SK-N-SH (cell line): ENCODE data around the gene TMEM140. TPM values are rescaled to one million over a fixed set of nuclear protein-coding genes. Genes with fewer than 3 reads are reported as not detected.

ENCODE experiments used
- CTCF ChIA-PET: fragments of 300-600, 350-600 bp; formaldehyde crosslinking; extraction: SDS; loops from one replicate; lab custom pipeline; 2021; lab: Yijun Ruan, JAX
- POLR2A ChIA-PET: fragments of 350-600 bp; sonication (Branson Sonifier 250); formaldehyde crosslinking; extraction: SDS; loops from one replicate; lab custom pipeline; 2020; ENCODE audit warnings: antibody characterized with exemption, inconsistent platforms; lab: Yijun Ruan, JAX
- DNase-seq: peaks from one replicate; pipeline ENCODE4 v3.0.0; 2012
- H2AFZ ChIP-seq: fragments of 200-600 bp; sonication (generic); 2 replicates; pipeline ENCODE4 v1.8.1; 2016; ENCODE audit warnings: antibody characterized with exemption, mild to moderate bottlenecking, low read depth
- H3F3A ChIP-seq: fragments of 200-600 bp; sonication (generic); replicated peaks from 2 replicates; pipeline ENCODE3; 2016; ENCODE audit warnings: antibody characterized with exemption, mild to moderate bottlenecking; ENCODE audit not compliant: insufficient read depth
- H3K27ac ChIP-seq, 2 experiments: fragments of 200-500 bp in 1 of 2; fragments of 200-600 bp in 1 of 2; sonication (Bioruptor generic) in 1 of 2; sonication (generic), shearing (Covaris generic) in 1 of 2; 2 replicates each; pipeline versions ENCODE4 v1.5.1 to v1.6.1; 2014 to 2016; ENCODE audit warnings: low read depth in 2 of 2, inconsistent platforms in 1 of 2, low read length in 1 of 2, mild to moderate bottlenecking in 1 of 2, mixed read lengths in 1 of 2
- H3K27me3 ChIP-seq: fragments of 200-600 bp; sonication (generic), shearing (Covaris generic); 2 replicates; pipeline ENCODE4 v1.6.1; 2016; ENCODE audit warnings: mixed run types; ENCODE audit not compliant: insufficient read depth
- H3K36me3 ChIP-seq, 2 experiments: fragments of 200-500 bp in 1 of 2; fragments of 200-600 bp in 1 of 2; sonication (Bioruptor generic) in 1 of 2; sonication (generic) in 1 of 2; replicated peaks in 1 of 2; 2 replicates each; pipeline versions ENCODE3 to v1.5.1; 2014 to 2016; ENCODE audit warnings: low read length in 1 of 2, mild to moderate bottlenecking in 1 of 2; ENCODE audit not compliant: insufficient read depth in 2 of 2, control insufficient read depth in 1 of 2
- H3K4me1 ChIP-seq, 2 experiments: fragments of 200-500 bp in 1 of 2; fragments of 200-600 bp in 1 of 2; sonication (Bioruptor generic) in 1 of 2; sonication (generic), shearing (Covaris generic) in 1 of 2; 2 replicates each; pipeline versions ENCODE4 v1.5.1 to v1.6.1; 2014 to 2016; ENCODE audit warnings: low read depth in 1 of 2, low read length in 1 of 2, mixed run types in 1 of 2; ENCODE audit not compliant: insufficient read depth in 2 of 2, control insufficient read depth in 1 of 2
- H3K4me2 ChIP-seq: fragments of 200-600 bp; sonication (generic), shearing (Covaris generic); 2 replicates; pipeline ENCODE4 v1.6.1; 2017; ENCODE audit warnings: mixed run types
- H3K4me3 ChIP-seq, 2 experiments: fragments of 200-500 bp in 1 of 2; fragments of 200-600 bp in 1 of 2; sonication (Bioruptor generic) in 1 of 2; sonication (generic), shearing (Covaris generic) in 1 of 2; 2 replicates each; pipeline versions ENCODE4 v1.5.1 to v1.8.1; 2014 to 2016; ENCODE audit warnings: low read depth in 2 of 2, inconsistent platforms in 1 of 2, low read length in 1 of 2, mild to moderate bottlenecking in 1 of 2, mixed read lengths in 1 of 2, moderate library complexity in 1 of 2
- H3K79me2 ChIP-seq: fragments of 200-600 bp; sonication (generic); 2 replicates; pipeline ENCODE4 v1.8.1; 2017; ENCODE audit warnings: mild to moderate bottlenecking; ENCODE audit not compliant: insufficient read depth
- H3K9ac ChIP-seq: fragments of 200-600 bp; sonication (generic); 2 replicates; pipeline ENCODE4 v1.6.1; 2017; ENCODE audit warnings: mixed run types
- H3K9me2 ChIP-seq: fragments of 200-600 bp; sonication (generic); 2 replicates; pipeline ENCODE4 v1.6.1; 2017; ENCODE audit warnings: mixed run types
- H3K9me3 ChIP-seq: fragments of 200-600 bp; sonication (generic); 2 replicates; pipeline ENCODE4 v1.6.1; 2017; ENCODE audit warnings: mixed run types, mild to moderate bottlenecking, moderate library complexity
- H4K20me1 ChIP-seq: fragments of 200-600 bp; sonication (generic); 2 replicates; pipeline ENCODE4 v1.6.1; 2017; ENCODE audit warnings: mild to moderate bottlenecking, mixed run types; ENCODE audit not compliant: insufficient read depth
- CHD2 ChIP-seq: fragments of 150-350 bp; IDR thresholded peaks from 2 replicates; pipeline ENCODE4 v1.6.1; 2018; ENCODE audit warnings: low read length; ENCODE audit not compliant: partially characterized antibody
- FOSL2 ChIP-seq: IDR thresholded peaks from 2 replicates; pipeline ENCODE4 v1.4.0; 2012; ENCODE audit warnings: low read depth, mild to moderate bottlenecking, moderate library complexity, borderline replicate concordance
- IRF3 ChIP-seq: fragments of 150-350 bp; IDR thresholded peaks from 2 replicates; pipeline ENCODE4 v1.6.1; 2016; ENCODE audit warnings: mild to moderate bottlenecking, low read depth, low read length
- JUND ChIP-seq: IDR thresholded peaks from 2 replicates; pipeline ENCODE4 v1.4.0; 2012
- MXI1 ChIP-seq: IDR thresholded peaks from 2 replicates; pipeline ENCODE4 v1.6.1; 2012; ENCODE audit warnings: mild to moderate bottlenecking, low read depth, low read length, improper control_type of control experiment
- NFIC ChIP-seq: IDR thresholded peaks from 2 replicates; pipeline ENCODE4 v1.4.0; 2012; ENCODE audit warnings: borderline replicate concordance
- POLR2AphosphoS5 ChIP-seq: IDR thresholded peaks from 2 replicates; pipeline ENCODE4 v1.6.1; 2012; ENCODE audit warnings: low read depth, low read length
- RFX5 ChIP-seq: IDR thresholded peaks from 2 replicates; pipeline ENCODE4 v1.6.1; 2012; ENCODE audit warnings: mild to moderate bottlenecking, improper control_type of control experiment, low read length
- SMC3 ChIP-seq: IDR thresholded peaks from 2 replicates; pipeline ENCODE4 v1.6.1; 2012; ENCODE audit warnings: low read depth, low read length, improper control_type of control experiment
- TCF12 ChIP-seq: IDR thresholded peaks from 2 replicates; pipeline ENCODE4 v1.4.0; 2012
- TEAD4 ChIP-seq: IDR thresholded peaks from 2 replicates; pipeline ENCODE4 v1.4.0; 2012; ENCODE audit warnings: mild to moderate bottlenecking, borderline replicate concordance; ENCODE audit not compliant: insufficient read depth
- WGBS: methylation state at CpG from one replicate; pipeline ENCODE4 v1.1.6; 2017; ENCODE audit warnings: low lambda C conversion rate; 5-methylcytosine and 5-hydroxymethylcytosine counted together
- polyA plus RNA-seq, 3 experiments: library from polyadenylated mRNA; depleted of rRNA; stranded (reverse); fragments of >200 nt; gene quantifications; 2 replicates each; pipeline ENCODE4 v1.2.3, GENCODE V29; 2012
- TF ChIP-seq, protein P1 (sequence below): fragments of 200-600 bp; sonication (generic); IDR thresholded peaks from 2 replicates; pipeline ENCODE4 v1.6.1; 2017; ENCODE audit warnings: antibody characterized with exemption, mild to moderate bottlenecking, moderate library complexity
- TF ChIP-seq, protein P2 (sequence below): IDR thresholded peaks from 2 replicates; pipeline ENCODE4 v1.4.0; 2012; ENCODE audit warnings: low read depth, borderline replicate concordance
- TF ChIP-seq, protein P3 (sequence below): fragments of 150-350 bp; IDR thresholded peaks from 2 replicates; pipeline ENCODE4 v1.6.1; 2017; ENCODE audit warnings: antibody characterized with exemption, low read length, low read depth, borderline replicate concordance

TMEM140 gene
- polyA plus RNA-seq, 1 of the 3 experiments (the other 2 are of a cell fraction) = 0.12 TPM

- H3K4me2 ChIP-seq = no peak overlapping the region
- H3K4me1 ChIP-seq = peaks cover 0 to 10% of the 10 kb centered on the region in 2 experiments; a peak in 2 of 4 replicates
- no peaks in the 10 kb centered on the region for H3K79me2 ChIP-seq
- peaks cover 14% of the 10 kb centered on the region for H3K9me3 ChIP-seq
- no peaks in the 10 kb centered on the region for H3K27me3 ChIP-seq
- peaks cover 14 to 46% of the 10 kb centered on the region in 2 experiments for H3K36me3 ChIP-seq
- H4K20me1 ChIP-seq = no peaks in the 10 kb centered on the region
- no peak overlapping the region for H3K4me3 ChIP-seq
- no peak overlapping the region for H2AFZ ChIP-seq
- H3K27ac ChIP-seq = no peak overlapping the region
- 100% methylated on average over 3 of the region's 3 CpGs for WGBS
- TF ChIP-seq CHD2 (no peak), IRF3 (no peak), TEAD4 (no peak), NFIC (no peak), TCF12 (no peak), FOSL2 (no peak), POLR2AphosphoS5 (no peak), JUND (no peak), MXI1 (no peak), RFX5 (no peak), SMC3 (no peak)
- TF ChIP-seq, protein P1, sequence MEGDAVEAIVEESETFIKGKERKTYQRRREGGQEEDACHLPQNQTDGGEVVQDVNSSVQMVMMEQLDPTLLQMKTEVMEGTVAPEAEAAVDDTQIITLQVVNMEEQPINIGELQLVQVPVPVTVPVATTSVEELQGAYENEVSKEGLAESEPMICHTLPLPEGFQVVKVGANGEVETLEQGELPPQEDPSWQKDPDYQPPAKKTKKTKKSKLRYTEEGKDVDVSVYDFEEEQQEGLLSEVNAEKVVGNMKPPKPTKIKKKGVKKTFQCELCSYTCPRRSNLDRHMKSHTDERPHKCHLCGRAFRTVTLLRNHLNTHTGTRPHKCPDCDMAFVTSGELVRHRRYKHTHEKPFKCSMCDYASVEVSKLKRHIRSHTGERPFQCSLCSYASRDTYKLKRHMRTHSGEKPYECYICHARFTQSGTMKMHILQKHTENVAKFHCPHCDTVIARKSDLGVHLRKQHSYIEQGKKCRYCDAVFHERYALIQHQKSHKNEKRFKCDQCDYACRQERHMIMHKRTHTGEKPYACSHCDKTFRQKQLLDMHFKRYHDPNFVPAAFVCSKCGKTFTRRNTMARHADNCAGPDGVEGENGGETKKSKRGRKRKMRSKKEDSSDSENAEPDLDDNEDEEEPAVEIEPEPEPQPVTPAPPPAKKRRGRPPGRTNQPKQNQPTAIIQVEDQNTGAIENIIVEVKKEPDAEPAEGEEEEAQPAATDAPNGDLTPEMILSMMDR = no peak
- TF ChIP-seq, protein P2, sequence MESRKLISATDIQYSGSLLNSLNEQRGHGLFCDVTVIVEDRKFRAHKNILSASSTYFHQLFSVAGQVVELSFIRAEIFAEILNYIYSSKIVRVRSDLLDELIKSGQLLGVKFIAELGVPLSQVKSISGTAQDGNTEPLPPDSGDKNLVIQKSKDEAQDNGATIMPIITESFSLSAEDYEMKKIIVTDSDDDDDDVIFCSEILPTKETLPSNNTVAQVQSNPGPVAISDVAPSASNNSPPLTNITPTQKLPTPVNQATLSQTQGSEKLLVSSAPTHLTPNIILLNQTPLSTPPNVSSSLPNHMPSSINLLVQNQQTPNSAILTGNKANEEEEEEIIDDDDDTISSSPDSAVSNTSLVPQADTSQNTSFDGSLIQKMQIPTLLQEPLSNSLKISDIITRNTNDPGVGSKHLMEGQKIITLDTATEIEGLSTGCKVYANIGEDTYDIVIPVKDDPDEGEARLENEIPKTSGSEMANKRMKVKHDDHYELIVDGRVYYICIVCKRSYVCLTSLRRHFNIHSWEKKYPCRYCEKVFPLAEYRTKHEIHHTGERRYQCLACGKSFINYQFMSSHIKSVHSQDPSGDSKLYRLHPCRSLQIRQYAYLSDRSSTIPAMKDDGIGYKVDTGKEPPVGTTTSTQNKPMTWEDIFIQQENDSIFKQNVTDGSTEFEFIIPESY = no peak
- TF ChIP-seq, protein P3, sequence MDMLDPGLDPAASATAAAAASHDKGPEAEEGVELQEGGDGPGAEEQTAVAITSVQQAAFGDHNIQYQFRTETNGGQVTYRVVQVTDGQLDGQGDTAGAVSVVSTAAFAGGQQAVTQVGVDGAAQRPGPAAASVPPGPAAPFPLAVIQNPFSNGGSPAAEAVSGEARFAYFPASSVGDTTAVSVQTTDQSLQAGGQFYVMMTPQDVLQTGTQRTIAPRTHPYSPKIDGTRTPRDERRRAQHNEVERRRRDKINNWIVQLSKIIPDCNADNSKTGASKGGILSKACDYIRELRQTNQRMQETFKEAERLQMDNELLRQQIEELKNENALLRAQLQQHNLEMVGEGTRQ = no peak
- H3F3A ChIP-seq = no peaks in the 10 kb centered on the region
- CTCF ChIA-PET = interaction anchor here (0.6 to 1.2 kb wide), 2 partner anchors 15 to 539 kb away, joined by 3 to 5 read pairs; partner anchors contain the start of genes BPGM and CYREN
- DNase-seq = no peak
- no peaks in the 10 kb centered on the region for H3K9me2 ChIP-seq
- no peak overlapping the region for H3K9ac ChIP-seq
- POLR2A ChIA-PET = no interaction called here
These were observed 38.3 kb downstream of the TMEM140 start for GRCh38 chr7:135186261-135186540.
